PFSK-1 (cell line): Measurements from ENCODE around the gene PLCH2.

Experiments
- FOXP2 ChIP-seq: optimal IDR thresholded peaks from 2 replicates; pipeline ENCODE3; 2011; ENCODE audit warnings: borderline replicate concordance, control low read depth, inconsistent platforms; ENCODE audit not compliant: insufficient read depth; ENCODE audit errors: extremely low read length, extremely low read depth
- POLR2AphosphoS5 ChIP-seq: IDR thresholded peaks from 2 replicates; pipeline ENCODE4 v1.6.1; 2012; ENCODE audit warnings: low read depth, mild to moderate bottlenecking, control low read depth, low read length, moderate library complexity
- REST ChIP-seq, 2 experiments: IDR thresholded peaks; 2 replicates each; pipeline versions ENCODE4 v1.6.1 to v1.8.0; 2011 to 2012; ENCODE audit warnings: low read depth in 2 of 2, low read length in 2 of 2, control low read depth in 1 of 2, inconsistent platforms in 1 of 2, mild to moderate bottlenecking in 1 of 2, moderate library complexity in 1 of 2; ENCODE audit not compliant: insufficient read depth in 1 of 2
- SIN3A ChIP-seq: IDR thresholded peaks from 2 replicates; pipeline ENCODE4 v1.6.1; 2012; ENCODE audit warnings: mild to moderate bottlenecking, low read length, moderate library complexity, borderline replicate concordance; ENCODE audit not compliant: insufficient read depth
- TAF1 ChIP-seq: IDR thresholded peaks from 2 replicates; pipeline ENCODE4 v1.6.1; 2012; ENCODE audit warnings: low read length, control low read depth, borderline replicate concordance; ENCODE audit not compliant: insufficient read depth

PLCH2 gene

GRCh38 chr1:2510366-2511155, 34.5 kb downstream of the PLCH2 start:
- TF ChIP-seq SIN3A (no peak), REST (IDR thresholded peaks at IDR 0.05; ENCODE audit: insufficient read depth in 1 of 2, low read depth in 2 of 2, low read length in 2 of 2) (no peak), TAF1 (no peak), POLR2AphosphoS5 (no peak), FOXP2 (no peak)

- TF ChIP-seq POLR2AphosphoS5 (no peak), SIN3A (no peak), TAF1 (no peak), REST (IDR thresholded peaks at IDR 0.05; ENCODE audit: insufficient read depth in 1 of 2, low read depth in 2 of 2, low read length in 2 of 2) (no peak), FOXP2 (no peak)
Observed at GRCh38 chr1:2512862-2513421, 36.9 kb downstream of the PLCH2 start.

GRCh38 chr1:2513939-2514652, 38.0 kb downstream of the PLCH2 start:
- TF ChIP-seq POLR2AphosphoS5, result no peak
- TF ChIP-seq REST (IDR thresholded peaks at IDR 0.05; ENCODE audit: insufficient read depth in 1 of 2, low read depth in 2 of 2, low read length in 2 of 2), result no peak
- no peak for TF ChIP-seq FOXP2
- TF ChIP-seq TAF1, result no peak
- TF ChIP-seq SIN3A, result no peak

- no peak for TF ChIP-seq POLR2AphosphoS5
- TF ChIP-seq SIN3A, result no peak
- TF ChIP-seq FOXP2, result no peak
- no peak for TF ChIP-seq TAF1
- no peak for TF ChIP-seq REST (IDR thresholded peaks at IDR 0.05; ENCODE audit: insufficient read depth in 1 of 2, low read depth in 2 of 2, low read length in 2 of 2)
Observed at GRCh38 chr1:2514863-2515762, 39.0 kb downstream of the PLCH2 start.
